Measurements from ENCODE around the gene ARMC6. TPM values are rescaled to one million over a fixed set of nuclear protein-coding genes. Genes with fewer than 3 reads are reported as not detected.

ARMC6 gene
- total and polyA plus RNA-seq, 2 of the 13 experiments (the other 11 are each of a cell fraction or from before 2014, with no cell fraction given) = 16.2 to 36.8 TPM

DNA sequence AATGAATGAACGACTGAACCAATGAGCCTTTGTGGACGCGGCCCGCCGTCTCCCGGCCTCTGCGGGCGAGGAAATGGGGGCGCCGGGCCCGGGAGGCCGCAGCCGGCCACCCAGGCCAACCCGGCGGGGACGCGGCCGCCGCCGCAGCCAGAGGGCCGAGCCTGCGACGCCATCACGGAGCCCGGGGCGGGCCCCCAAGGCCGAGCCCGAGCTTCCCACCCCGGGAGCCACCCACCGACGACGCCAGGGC is 302 bp upstream of the ARMC6 start:
- Histone ChIP-seq H4K20me1 (ENCODE audit: insufficient read depth, low read length) (peaks cover 7% of the 10 kb centered on the region; the same call in 1 of the 2 replicates), H3K27ac (ENCODE audit: extremely low read length, insufficient read depth, low read length) (peak overlapping the region; percentile 98), H3K79me2 (ENCODE audit: insufficient read depth, low read length) (peaks cover 51% of the 10 kb centered on the region), H3K9ac (ENCODE audit: insufficient read depth, low read depth, low read length) (peak overlapping the region; percentile 94), H3K36me3 (replicated peaks in 1 of 2; ENCODE audit: control insufficient read depth in 1 of 2, insufficient read depth in 2 of 2, low read length in 2 of 2) (peaks cover 8 to 30% of the 10 kb centered on the region in 2 experiments), H2AFZ (ENCODE audit: low read length) (no peak overlapping the region), H3K4me2 (ENCODE audit: low read depth, low read length) (peak overlapping the region; percentile 95), H3K27me3 (ENCODE audit: control insufficient read depth in 1 of 2, insufficient read depth in 2 of 2, low read length in 2 of 2) (no peaks in the 10 kb centered on the region; a peak in 1 of 5 replicates), H3K4me1 (ENCODE audit: insufficient read depth, low read length) (peaks cover 41% of the 10 kb centered on the region), H3K9me3 (ENCODE audit: low read length) (no peaks in the 10 kb centered on the region), H3K4me3 (replicated peaks in 1 of 3; ENCODE audit: insufficient read depth in 1 of 3, low read depth in 2 of 3, low read length in 3 of 3) (peak overlapping the region; percentile 91 to 98 (median 93))
- in situ Hi-C loops (cut with HindIII; ENCODE audit: extremely low pct_ligation_motif_present, low pct_unique_long_range_greater_than_20kb) = no loop called here
- ATAC-seq (peak; percentile 47; the same call in 1 of the 3 replicates), FAIRE-seq (no peak), DNase-seq (ENCODE audit: low spot score) (no peak)
- BruUV-seq (replicated peaks) = TSS peak; percentile 75
- CTCF ChIA-PET (ENCODE audit: low intra/inter-chr PET ratio, low total read pairs) = no interaction called here
- intact Hi-C loops (cut with micrococcal nuclease; ENCODE audit: unreplicated experiment) = loop anchor here (2.0 kb wide), 1 partner anchor 30 kb away; the partner anchor contains the start of gene SLC25A42
- POLR2A ChIA-PET = no interaction called here
- WGBS (ENCODE audit: low lambda C conversion rate) = no CpG with 5 or more reads among the region's 32 CpGs
- TF ChIP-seq, protein P1, sequence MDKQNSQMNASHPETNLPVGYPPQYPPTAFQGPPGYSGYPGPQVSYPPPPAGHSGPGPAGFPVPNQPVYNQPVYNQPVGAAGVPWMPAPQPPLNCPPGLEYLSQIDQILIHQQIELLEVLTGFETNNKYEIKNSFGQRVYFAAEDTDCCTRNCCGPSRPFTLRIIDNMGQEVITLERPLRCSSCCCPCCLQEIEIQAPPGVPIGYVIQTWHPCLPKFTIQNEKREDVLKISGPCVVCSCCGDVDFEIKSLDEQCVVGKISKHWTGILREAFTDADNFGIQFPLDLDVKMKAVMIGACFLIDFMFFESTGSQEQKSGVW (CRISPR knock-in tag; IDR thresholded peaks at IDR 0.05; ENCODE audit: borderline replicate concordance) = no peak
- TF ChIP-seq SOX6 (IDR thresholded peaks at IDR 0.05) (no peak), SOX6 (CRISPR knock-in tag; IDR thresholded peaks at IDR 0.05) (no peak), TCF7 (IDR thresholded peaks at IDR 0.05; ENCODE audit: low read depth) (no peak), ZNF230 (CRISPR knock-in tag; IDR thresholded peaks at IDR 0.05) (no peak), ZNF558 (CRISPR knock-in tag; IDR thresholded peaks at IDR 0.05; ENCODE audit: borderline replicate concordance) (0 out of 2 replicates have a peak, but pooled peaks have one; percentile 14), ZNF24 (IDR thresholded peaks at IDR 0.05) (no peak), RAD21 (CRISPR knock-in tag; IDR thresholded peaks at IDR 0.05) (peak; percentile 20; the same call in 1 of the 2 replicates), ZNF547 (CRISPR knock-in tag; IDR thresholded peaks at IDR 0.05) (no peak), ZNF121 (CRISPR knock-in tag; IDR thresholded peaks at IDR 0.05) (no peak)
- TF ChIP-seq, protein P2, sequence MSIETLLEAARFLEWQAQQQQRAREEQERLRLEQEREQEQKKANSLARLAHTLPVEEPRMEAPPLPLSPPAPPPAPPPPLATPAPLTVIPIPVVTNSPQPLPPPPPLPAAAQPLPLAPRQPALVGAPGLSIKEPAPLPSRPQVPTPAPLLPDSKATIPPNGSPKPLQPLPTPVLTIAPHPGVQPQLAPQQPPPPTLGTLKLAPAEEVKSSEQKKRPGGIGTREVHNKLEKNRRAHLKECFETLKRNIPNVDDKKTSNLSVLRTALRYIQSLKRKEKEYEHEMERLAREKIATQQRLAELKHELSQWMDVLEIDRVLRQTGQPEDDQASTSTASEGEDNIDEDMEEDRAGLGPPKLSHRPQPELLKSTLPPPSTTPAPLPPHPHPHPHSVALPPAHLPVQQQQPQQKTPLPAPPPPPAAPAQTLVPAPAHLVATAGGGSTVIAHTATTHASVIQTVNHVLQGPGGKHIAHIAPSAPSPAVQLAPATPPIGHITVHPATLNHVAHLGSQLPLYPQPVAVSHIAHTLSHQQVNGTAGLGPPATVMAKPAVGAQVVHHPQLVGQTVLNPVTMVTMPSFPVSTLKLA (IDR thresholded peaks at IDR 0.05) = no peak
- TF ChIP-seq, protein P3, sequence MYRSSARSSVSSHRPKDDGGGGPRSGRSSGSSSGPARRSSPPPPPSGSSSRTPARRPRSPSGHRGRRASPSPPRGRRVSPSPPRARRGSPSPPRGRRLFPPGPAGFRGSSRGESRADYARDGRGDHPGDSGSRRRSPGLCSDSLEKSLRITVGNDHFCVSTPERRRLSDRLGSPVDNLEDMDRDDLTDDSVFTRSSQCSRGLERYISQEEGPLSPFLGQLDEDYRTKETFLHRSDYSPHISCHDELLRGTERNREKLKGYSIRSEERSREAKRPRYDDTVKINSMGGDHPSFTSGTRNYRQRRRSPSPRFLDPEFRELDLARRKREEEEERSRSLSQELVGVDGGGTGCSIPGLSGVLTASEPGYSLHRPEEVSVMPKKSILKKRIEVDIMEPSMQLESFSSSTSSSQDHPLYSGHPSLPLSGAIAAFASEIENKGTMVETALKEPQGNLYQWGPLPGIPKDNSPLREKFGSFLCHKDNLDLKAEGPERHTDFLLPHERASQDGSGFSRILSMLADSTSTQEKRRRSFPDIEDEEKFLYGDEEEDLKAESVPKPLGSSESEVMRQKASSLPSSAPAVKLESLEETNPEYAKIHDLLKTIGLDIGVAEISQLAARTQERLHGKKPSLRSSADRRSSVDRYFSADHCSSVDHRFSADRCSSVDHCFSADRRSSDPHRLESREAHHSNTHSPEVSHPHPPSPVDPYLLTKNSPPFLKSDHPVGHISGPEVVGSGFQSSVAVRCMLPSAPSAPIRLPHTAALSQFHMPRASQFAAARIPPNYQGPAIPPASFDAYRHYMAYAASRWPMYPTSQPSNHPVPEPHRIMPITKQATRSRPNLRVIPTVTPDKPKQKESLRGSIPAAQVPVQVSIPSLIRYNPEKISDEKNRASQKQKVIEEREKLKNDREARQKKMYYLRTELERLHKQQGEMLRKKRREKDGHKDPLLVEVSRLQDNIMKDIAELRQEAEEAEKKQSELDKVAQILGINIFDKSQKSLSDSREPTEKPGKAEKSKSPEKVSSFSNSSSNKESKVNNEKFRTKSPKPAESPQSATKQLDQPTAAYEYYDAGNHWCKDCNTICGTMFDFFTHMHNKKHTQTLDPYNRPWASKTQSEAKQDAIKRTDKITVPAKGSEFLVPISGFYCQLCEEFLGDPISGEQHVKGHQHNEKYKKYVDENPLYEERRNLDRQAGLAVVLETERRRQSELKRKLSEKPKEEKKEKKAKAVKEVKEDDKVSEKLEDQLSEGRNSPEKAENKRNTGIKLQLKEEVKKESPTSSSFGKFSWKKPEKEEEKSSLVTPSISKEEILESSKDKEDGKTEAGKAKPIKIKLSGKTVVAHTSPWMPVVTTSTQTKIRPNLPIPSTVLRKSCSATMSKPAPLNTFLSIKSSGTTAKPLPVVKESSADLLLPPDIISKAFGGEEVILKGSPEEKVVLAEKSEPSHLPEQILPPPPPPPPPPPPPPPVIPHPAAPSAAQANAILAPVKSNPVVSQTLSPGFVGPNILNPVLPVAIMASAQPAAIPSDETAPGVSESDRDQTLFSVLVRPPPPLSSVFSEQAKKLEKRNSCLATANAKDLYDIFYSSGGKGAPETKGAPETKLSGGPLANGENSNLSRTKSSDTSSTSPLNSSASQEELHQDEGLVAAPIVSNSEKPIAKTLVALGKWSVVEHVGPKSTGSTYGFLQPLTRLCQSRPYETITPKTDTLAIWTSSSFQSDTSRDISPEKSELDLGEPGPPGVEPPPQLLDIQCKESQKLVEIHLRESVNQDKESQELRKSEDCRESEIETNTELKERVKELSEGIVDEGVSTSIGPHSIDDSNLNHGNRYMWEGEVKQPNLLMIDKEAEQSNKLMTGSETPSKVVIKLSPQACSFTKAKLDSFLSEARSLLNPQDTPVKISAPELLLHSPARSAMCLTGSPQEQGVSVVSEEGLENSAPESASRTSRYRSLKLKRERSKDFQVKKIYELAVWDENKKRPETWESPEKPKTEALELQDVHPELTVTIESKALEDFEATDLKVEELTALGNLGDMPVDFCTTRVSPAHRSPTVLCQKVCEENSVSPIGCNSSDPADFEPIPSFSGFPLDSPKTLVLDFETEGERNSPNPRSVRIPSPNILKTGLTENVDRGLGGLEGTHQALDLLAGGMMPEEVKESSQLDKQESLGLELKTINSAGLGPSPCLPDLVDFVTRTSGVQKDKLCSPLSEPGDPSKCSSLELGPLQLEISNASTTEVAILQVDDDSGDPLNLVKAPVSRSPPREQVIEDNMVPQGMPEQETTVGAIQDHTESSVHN (CRISPR knock-in tag; IDR thresholded peaks at IDR 0.05) = no peak
- TF ChIP-seq, protein P4, sequence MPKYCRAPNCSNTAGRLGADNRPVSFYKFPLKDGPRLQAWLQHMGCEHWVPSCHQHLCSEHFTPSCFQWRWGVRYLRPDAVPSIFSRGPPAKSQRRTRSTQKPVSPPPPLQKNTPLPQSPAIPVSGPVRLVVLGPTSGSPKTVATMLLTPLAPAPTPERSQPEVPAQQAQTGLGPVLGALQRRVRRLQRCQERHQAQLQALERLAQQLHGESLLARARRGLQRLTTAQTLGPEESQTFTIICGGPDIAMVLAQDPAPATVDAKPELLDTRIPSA (CRISPR knock-in tag; IDR thresholded peaks at IDR 0.05; ENCODE audit: borderline replicate concordance) = no peak
- TF ChIP-seq, protein P5, sequence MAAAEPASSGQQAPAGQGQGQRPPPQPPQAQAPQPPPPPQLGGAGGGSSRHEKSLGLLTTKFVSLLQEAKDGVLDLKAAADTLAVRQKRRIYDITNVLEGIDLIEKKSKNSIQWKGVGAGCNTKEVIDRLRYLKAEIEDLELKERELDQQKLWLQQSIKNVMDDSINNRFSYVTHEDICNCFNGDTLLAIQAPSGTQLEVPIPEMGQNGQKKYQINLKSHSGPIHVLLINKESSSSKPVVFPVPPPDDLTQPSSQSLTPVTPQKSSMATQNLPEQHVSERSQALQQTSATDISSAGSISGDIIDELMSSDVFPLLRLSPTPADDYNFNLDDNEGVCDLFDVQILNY (CRISPR knock-in tag; conservative IDR thresholded peaks at IDR 0.05) = no peak

Measured in HepG2 (cell line).